ENCODE measurements around the gene CDHR2. TPM values are rescaled to one million over a fixed set of nuclear protein-coding genes. Genes with fewer than 3 reads are reported as not detected.

CDHR2 gene
- total and polyA plus RNA-seq, 11 donors, result 0.07 to 0.67 (median 0.35) TPM; not detected in 6

DNA sequence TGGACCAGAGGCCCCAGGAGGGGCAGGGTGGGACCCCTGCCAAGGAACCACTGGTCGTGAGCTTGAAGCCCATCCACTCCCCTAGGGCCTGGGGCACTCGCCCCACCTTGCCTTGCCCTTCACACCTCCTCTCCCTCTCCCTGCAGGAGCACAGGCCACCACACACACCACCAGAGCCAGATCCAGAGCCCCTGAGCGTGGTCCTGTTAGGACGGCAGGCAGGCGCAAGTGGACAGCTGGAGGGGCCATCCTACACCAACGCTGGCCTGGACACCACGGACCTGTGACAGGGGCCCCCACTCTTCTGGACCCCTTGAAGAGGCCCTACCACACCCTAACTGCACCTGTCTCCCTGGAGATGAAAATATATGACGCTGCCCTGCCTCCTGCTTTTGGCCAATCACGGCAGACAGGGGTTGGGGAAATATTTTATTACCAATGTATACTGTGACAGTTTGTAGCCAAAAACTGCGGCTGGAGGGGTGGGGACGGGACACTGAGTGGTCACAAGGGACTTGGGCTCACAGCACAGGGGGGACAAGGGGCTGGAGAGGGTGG is 46.3 kb downstream of the CDHR2 start:
- 80 to 100% (median 86%) methylated on average over 6 to 11 of the region's 11 CpGs for WGBS, 4 donors
- Histone ChIP-seq H3K27ac (no peak overlapping the region), H3K9me3 (no peaks in the 10 kb centered on the region), H3K27me3 (peaks cover 0 to 17% (median 0%) of the 10 kb centered on the region in 9 donors), H3K4me1 (peaks cover 0 to 12% (median 0%) of the 10 kb centered on the region in 12 donors), H3K36me3 (no peaks in the 10 kb centered on the region), H3K4me3 (no peak overlapping the region)
- intact Hi-C loops (cut with DNase I), result no loop called here
- ATAC-seq (no peak), DNase-seq (no peak)
- TF ChIP-seq POLR2A (IDR thresholded peaks at IDR 0.05) (no peak), CTCF (IDR thresholded peaks at IDR 0.05) (no peak)

GRCh38 chr5:176596069-176596644 is 47.0 kb downstream of the CDHR2 start:
- no peaks in the 10 kb centered on the region for H3K36me3 ChIP-seq
- intact Hi-C loops (cut with DNase I), result no loop called here
- H3K27ac ChIP-seq, result no peak overlapping the region
- WGBS, 4 donors, result 81 to 88% (median 84%) methylated on average over 23 of the region's 23 CpGs
- TF ChIP-seq CTCF (IDR thresholded peaks at IDR 0.05) (no peak), POLR2A (IDR thresholded peaks at IDR 0.05) (no peak)
- H3K9me3 ChIP-seq, result no peaks in the 10 kb centered on the region
- peaks cover 0 to 12% (median 0%) of the 10 kb centered on the region in 12 donors for H3K4me1 ChIP-seq
- no peak for DNase-seq
- peak overlapping the region in 2 of 12 donors; percentile 49 to 50 for H3K4me3 ChIP-seq
- ATAC-seq, result no peak
- peaks cover 0 to 17% (median 0%) of the 10 kb centered on the region in 9 donors for H3K27me3 ChIP-seq

DNA sequence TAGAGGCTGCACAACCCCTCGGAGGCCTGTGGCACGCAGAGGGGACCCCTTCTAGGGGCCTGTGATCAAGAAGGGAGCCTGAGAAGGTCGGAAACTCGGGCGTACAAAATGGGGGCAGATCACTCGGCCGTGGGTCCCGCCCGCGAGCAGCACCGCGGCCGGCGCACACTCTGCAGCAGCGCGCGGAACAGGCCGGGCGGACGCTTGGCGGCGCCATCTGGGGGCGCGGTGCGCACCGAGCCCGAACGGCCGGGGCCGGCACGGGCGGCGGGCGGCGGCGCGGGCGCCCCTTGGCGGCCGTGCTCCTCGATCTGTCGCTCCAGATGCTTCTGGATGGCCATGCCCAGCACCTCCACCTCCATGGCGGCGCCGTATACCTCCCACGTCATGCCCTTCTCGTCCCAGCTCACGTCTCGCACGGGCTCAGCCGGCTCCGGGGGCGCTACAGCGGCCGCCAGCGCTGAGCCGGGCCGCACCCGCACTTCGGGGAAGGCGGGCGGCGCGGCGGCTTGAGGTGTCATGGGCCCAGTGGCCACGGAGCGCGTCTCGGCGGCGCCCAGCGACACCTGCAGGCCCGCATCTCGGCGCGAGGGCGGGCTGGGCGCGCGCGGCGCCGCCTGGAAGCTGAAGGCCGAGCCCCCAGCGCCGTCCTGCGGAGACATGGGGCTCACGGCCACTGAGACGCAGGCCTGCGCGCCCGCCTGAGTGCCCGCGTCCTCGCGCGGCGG is 47.7 kb downstream of the CDHR2 start:
- intact Hi-C loops (cut with DNase I), result no loop called here
- Histone ChIP-seq H3K4me1 (peaks cover 0 to 12% (median 0%) of the 10 kb centered on the region in 12 donors), H3K27ac (no peak overlapping the region), H3K4me3 (peak overlapping the region in 9 of 12 donors; percentile 24 to 50 (median 46)), H3K27me3 (peaks cover 0 to 17% (median 0%) of the 10 kb centered on the region in 9 donors), H3K36me3 (no peaks in the 10 kb centered on the region), H3K9me3 (no peaks in the 10 kb centered on the region)
- peak in 3 of 4 donors; percentile 69 to 90 (median 80) for ATAC-seq
- DNase-seq, result peak in 3 of 5 donors; percentile 40 to 44 (median 42)
- TF ChIP-seq CTCF (IDR thresholded peaks at IDR 0.05), result peak in 7 of 12 donors; percentile 6 to 50 (median 29)
- no peak for TF ChIP-seq POLR2A (IDR thresholded peaks at IDR 0.05)
- 0 to 8% (median 3%) methylated on average over 1 to 98 of the region's 98 CpGs for WGBS, 4 donors

Data from heart left ventricle (tissue), 16 donors.